ENCODE results near the gene KIF1C.

The KIF1C gene

DNA sequence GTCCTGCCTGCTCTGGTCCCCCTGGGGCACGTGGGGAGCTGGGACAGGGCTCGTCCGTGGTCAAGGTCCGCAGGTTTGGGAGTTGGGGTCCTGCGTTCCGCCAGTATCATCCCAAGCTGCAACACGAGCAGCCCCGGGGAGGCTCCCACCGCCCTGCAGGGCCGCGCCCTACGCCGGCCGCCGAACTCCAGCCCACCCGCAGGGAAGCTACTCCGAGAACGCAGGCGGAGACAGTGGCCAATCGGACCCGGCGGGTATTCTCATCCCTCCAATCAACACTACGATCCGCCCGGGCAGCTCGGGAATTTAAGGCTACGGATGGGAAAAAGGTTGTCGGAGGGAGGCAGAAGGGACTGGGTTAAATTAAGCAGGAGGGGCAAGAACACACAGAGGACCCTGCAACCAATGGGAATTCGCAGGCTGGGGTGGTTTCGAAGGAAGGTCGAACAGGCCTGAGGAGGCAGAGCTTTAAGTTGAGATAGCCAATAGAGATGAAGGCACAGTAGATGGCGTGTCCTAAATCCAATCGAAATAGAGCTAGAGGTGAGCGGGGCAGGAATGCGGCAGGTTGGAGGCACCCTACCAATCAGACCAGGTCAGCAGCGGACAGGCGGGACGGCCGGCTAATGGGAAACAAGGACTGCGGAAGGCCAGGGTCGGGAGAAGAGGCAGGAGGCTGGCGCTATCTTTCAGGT lies 30.8 kb upstream of the KIF1C start (continued):
- TF ChIP-seq, protein P1, sequence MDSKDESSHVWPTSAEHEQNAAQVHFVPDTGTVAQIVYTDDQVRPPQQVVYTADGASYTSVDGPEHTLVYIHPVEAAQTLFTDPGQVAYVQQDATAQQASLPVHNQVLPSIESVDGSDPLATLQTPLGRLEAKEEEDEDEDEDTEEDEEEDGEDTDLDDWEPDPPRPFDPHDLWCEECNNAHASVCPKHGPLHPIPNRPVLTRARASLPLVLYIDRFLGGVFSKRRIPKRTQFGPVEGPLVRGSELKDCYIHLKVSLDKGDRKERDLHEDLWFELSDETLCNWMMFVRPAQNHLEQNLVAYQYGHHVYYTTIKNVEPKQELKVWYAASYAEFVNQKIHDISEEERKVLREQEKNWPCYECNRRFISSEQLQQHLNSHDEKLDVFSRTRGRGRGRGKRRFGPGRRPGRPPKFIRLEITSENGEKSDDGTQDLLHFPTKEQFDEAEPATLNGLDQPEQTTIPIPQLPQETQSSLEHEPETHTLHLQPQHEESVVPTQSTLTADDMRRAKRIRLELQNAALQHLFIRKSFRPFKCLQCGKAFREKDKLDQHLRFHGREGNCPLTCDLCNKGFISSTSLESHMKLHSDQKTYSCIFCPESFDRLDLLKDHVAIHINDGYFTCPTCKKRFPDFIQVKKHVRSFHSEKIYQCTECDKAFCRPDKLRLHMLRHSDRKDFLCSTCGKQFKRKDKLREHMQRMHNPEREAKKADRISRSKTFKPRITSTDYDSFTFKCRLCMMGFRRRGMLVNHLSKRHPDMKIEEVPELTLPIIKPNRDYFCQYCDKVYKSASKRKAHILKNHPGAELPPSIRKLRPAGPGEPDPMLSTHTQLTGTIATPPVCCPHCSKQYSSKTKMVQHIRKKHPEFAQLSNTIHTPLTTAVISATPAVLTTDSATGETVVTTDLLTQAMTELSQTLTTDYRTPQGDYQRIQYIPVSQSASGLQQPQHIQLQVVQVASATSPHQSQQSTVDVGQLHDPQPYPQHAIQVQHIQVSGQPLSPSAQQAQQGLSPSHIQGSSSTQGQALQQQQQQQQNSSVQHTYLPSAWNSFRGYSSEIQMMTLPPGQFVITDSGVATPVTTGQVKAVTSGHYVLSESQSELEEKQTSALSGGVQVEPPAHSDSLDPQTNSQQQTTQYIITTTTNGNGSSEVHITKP (tag by site-specific recombination; IDR thresholded peaks at IDR 0.05), result peak; percentile 77
- TF ChIP-seq ZBTB48 (tag by site-specific recombination; IDR thresholded peaks at IDR 0.05), result peak; percentile 91
- TF ChIP-seq ZNF521 (tag by site-specific recombination; IDR thresholded peaks at IDR 0.05), result no peak
- no peak for TF ChIP-seq OSR2 (tag by site-specific recombination; IDR thresholded peaks at IDR 0.05)
- TF ChIP-seq, protein P2, sequence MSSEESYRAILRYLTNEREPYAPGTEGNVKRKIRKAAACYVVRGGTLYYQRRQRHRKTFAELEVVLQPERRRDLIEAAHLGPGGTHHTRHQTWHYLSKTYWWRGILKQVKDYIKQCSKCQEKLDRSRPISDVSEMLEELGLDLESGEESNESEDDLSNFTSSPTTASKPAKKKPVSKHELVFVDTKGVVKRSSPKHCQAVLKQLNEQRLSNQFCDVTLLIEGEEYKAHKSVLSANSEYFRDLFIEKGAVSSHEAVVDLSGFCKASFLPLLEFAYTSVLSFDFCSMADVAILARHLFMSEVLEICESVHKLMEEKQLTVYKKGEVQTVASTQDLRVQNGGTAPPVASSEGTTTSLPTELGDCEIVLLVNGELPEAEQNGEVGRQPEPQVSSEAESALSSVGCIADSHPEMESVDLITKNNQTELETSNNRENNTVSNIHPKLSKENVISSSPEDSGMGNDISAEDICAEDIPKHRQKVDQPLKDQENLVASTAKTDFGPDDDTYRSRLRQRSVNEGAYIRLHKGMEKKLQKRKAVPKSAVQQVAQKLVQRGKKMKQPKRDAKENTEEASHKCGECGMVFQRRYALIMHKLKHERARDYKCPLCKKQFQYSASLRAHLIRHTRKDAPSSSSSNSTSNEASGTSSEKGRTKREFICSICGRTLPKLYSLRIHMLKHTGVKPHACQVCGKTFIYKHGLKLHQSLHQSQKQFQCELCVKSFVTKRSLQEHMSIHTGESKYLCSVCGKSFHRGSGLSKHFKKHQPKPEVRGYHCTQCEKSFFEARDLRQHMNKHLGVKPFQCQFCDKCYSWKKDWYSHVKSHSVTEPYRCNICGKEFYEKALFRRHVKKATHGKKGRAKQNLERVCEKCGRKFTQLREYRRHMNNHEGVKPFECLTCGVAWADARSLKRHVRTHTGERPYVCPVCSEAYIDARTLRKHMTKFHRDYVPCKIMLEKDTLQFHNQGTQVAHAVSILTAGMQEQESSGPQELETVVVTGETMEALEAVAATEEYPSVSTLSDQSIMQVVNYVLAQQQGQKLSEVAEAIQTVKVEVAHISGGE (tag by site-specific recombination; conservative IDR thresholded peaks at IDR 0.05; ENCODE audit: low read depth), result peak; percentile 52; the same call in 1 of the 2 replicates
- no peak; the same call in 1 of the 2 replicates for TF ChIP-seq KLF9 (tag by site-specific recombination; IDR thresholded peaks at IDR 0.05; ENCODE audit: low read depth)
- peak; percentile 40; the same call in 1 of the 2 replicates for TF ChIP-seq ZBTB7A (tag by site-specific recombination; IDR thresholded peaks at IDR 0.05; ENCODE audit: low read depth)
- peak; percentile 83 for TF ChIP-seq IKZF3 (tag by site-specific recombination; IDR thresholded peaks at IDR 0.05)
- TF ChIP-seq ZNF48 (tag by site-specific recombination; IDR thresholded peaks at IDR 0.05), result no peak
- TF ChIP-seq, protein P3, sequence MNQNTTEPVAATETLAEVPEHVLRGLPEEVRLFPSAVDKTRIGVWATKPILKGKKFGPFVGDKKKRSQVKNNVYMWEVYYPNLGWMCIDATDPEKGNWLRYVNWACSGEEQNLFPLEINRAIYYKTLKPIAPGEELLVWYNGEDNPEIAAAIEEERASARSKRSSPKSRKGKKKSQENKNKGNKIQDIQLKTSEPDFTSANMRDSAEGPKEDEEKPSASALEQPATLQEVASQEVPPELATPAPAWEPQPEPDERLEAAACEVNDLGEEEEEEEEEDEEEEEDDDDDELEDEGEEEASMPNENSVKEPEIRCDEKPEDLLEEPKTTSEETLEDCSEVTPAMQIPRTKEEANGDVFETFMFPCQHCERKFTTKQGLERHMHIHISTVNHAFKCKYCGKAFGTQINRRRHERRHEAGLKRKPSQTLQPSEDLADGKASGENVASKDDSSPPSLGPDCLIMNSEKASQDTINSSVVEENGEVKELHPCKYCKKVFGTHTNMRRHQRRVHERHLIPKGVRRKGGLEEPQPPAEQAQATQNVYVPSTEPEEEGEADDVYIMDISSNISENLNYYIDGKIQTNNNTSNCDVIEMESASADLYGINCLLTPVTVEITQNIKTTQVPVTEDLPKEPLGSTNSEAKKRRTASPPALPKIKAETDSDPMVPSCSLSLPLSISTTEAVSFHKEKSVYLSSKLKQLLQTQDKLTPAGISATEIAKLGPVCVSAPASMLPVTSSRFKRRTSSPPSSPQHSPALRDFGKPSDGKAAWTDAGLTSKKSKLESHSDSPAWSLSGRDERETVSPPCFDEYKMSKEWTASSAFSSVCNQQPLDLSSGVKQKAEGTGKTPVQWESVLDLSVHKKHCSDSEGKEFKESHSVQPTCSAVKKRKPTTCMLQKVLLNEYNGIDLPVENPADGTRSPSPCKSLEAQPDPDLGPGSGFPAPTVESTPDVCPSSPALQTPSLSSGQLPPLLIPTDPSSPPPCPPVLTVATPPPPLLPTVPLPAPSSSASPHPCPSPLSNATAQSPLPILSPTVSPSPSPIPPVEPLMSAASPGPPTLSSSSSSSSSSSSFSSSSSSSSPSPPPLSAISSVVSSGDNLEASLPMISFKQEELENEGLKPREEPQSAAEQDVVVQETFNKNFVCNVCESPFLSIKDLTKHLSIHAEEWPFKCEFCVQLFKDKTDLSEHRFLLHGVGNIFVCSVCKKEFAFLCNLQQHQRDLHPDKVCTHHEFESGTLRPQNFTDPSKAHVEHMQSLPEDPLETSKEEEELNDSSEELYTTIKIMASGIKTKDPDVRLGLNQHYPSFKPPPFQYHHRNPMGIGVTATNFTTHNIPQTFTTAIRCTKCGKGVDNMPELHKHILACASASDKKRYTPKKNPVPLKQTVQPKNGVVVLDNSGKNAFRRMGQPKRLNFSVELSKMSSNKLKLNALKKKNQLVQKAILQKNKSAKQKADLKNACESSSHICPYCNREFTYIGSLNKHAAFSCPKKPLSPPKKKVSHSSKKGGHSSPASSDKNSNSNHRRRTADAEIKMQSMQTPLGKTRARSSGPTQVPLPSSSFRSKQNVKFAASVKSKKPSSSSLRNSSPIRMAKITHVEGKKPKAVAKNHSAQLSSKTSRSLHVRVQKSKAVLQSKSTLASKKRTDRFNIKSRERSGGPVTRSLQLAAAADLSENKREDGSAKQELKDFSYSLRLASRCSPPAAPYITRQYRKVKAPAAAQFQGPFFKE (tag by site-specific recombination; IDR thresholded peaks at IDR 0.05; ENCODE audit: borderline replicate concordance), result no peak
- peak; percentile 95 for TF ChIP-seq ZBTB8A (tag by site-specific recombination; IDR thresholded peaks at IDR 0.05)
- no peak for TF ChIP-seq ZNF548 (tag by site-specific recombination; IDR thresholded peaks at IDR 0.05)
- no peak for TF ChIP-seq ZNF623 (tag by site-specific recombination; IDR thresholded peaks at IDR 0.05)
- TF ChIP-seq GLIS2 (tag by site-specific recombination; IDR thresholded peaks at IDR 0.05), result peak; percentile 88
- no peak for TF ChIP-seq ZNF645 (tag by site-specific recombination; IDR thresholded peaks at IDR 0.05)
- TF ChIP-seq WT1 (tag by site-specific recombination; IDR thresholded peaks at IDR 0.05), result peak; percentile 39
- peak; percentile 64; the same call in 1 of the 2 replicates for TF ChIP-seq ZNF2 (tag by site-specific recombination; IDR thresholded peaks at IDR 0.05)
- 0 out of 2 replicates have a peak, but pooled peaks have one; percentile 10 for TF ChIP-seq INSM2 (tag by site-specific recombination; IDR thresholded peaks at IDR 0.05)
- TF ChIP-seq ZNF501 (tag by site-specific recombination; IDR thresholded peaks at IDR 0.05), result peak; percentile 61; the same call in 1 of the 2 replicates
- TF ChIP-seq SP2 (tag by site-specific recombination; IDR thresholded peaks at IDR 0.05), result peak; percentile 100
